H1 (cell line): ENCODE data around the gene NAV2. TPM values are rescaled to one million over a fixed set of nuclear protein-coding genes. Genes with fewer than 3 reads are reported as not detected.

ENCODE experiments used
- CTCF ChIA-PET: fragments of 300-600 bp; sonication (Branson Sonifier 250); formaldehyde crosslinking; loops from one replicate; lab custom pipeline; 2021; ENCODE audit not compliant: partially characterized antibody; lab: Charles Lee
- POLR2A ChIA-PET: fragments of 300-600 bp; sonication (Branson Sonifier 250); formaldehyde crosslinking; loops from one replicate; lab custom pipeline; 2021; ENCODE audit warnings: inconsistent platforms; ENCODE audit not compliant: partially characterized antibody; lab: Charles Lee
- DNase-seq, 2 experiments: peaks; one replicate each; pipeline versions ENCODE4 v3.0.0 to v3.0.0-alpha.2; 2010 to 2022; ENCODE audit warnings: low spot score in 2 of 2, low read depth in 1 of 2, mixed read lengths in 1 of 2
- FAIRE-seq: peaks from 2 replicates; lab custom pipeline; 2011; peaks lifted over from hg19 to GRCh38; lab: Jason Lieb, UNC
- H2AFZ ChIP-seq: 2 replicates; pipeline ENCODE4 v1.8.1; 2012; ENCODE audit warnings: low read length, inconsistent platforms
- H2AK5ac ChIP-seq: 2 replicates; pipeline ENCODE4 v1.6.1; 2013; ENCODE audit warnings: low read depth, low read length
- H2BK120ac ChIP-seq: replicated peaks from 2 replicates; pipeline ENCODE3; 2013; ENCODE audit warnings: low read depth, low read length, inconsistent platforms
- H2BK12ac ChIP-seq: 2 replicates; pipeline ENCODE4 v1.6.1; 2013; ENCODE audit warnings: low read depth, low read length
- H2BK15ac ChIP-seq: 2 replicates; pipeline ENCODE4 v1.6.1; 2013; ENCODE audit warnings: low read length
- H2BK20ac ChIP-seq: 2 replicates; pipeline ENCODE4 v1.6.1; 2013; ENCODE audit warnings: low read length
- H2BK5ac ChIP-seq: 2 replicates; pipeline ENCODE4 v1.6.1; 2013; ENCODE audit warnings: low read depth, low read length
- H3K14ac ChIP-seq: 2 replicates; pipeline ENCODE4 v1.6.1; 2013; ENCODE audit warnings: inconsistent platforms; ENCODE audit not compliant: insufficient read length
- H3K18ac ChIP-seq: 2 replicates; pipeline ENCODE4 v1.6.1; 2013; ENCODE audit warnings: low read length; ENCODE audit errors: extremely low read depth
- H3K23ac ChIP-seq: 2 replicates; pipeline ENCODE4 v1.6.1; 2013; ENCODE audit warnings: inconsistent platforms; ENCODE audit not compliant: insufficient read length
- H3K23me2 ChIP-seq: 2 replicates; pipeline ENCODE4 v1.6.1; 2013; ENCODE audit warnings: low read depth, low read length
- H3K27ac ChIP-seq: 2 replicates; pipeline ENCODE4 v1.6.1; 2011; ENCODE audit warnings: low read depth, low read length, inconsistent platforms
- H3K27me3 ChIP-seq, 4 experiments: replicated peaks in 1 of 4; 1 replicate in 1 of 4; 2 replicates in 3 of 4; pipeline versions ENCODE4 v1.6.1 to v1.8.1; 2011 to 2013; ENCODE audit warnings: low read length in 3 of 4, mild to moderate bottlenecking in 3 of 4, inconsistent platforms in 2 of 4, mixed read lengths in 2 of 4, moderate library complexity in 1 of 4; ENCODE audit not compliant: control insufficient read depth in 3 of 4, insufficient read depth in 3 of 4; ENCODE audit errors: extremely low read depth in 1 of 4
- H3K36me3 ChIP-seq, 4 experiments: 2 replicates each; pipeline versions ENCODE4 v1.6.1 to v1.8.1; 2011 to 2013; ENCODE audit warnings: mild to moderate bottlenecking in 4 of 4, low read length in 3 of 4, moderate library complexity in 2 of 4, control low read depth in 1 of 4, inconsistent platforms in 1 of 4; ENCODE audit not compliant: insufficient read depth in 4 of 4, control insufficient read depth in 2 of 4
- H3K4ac ChIP-seq: replicated peaks from 2 replicates; pipeline ENCODE3; 2013; ENCODE audit warnings: low read length, low read depth, mixed read lengths, inconsistent platforms; ENCODE audit not compliant: insufficient read length
- H3K4me1 ChIP-seq, 4 experiments: replicated peaks in 1 of 4; 1 replicate in 1 of 4; 2 replicates in 3 of 4; pipeline versions ENCODE4 v1.6.1 to v1.8.1; 2011 to 2013; ENCODE audit warnings: low read length in 3 of 4, inconsistent platforms in 2 of 4, mixed read lengths in 1 of 4; ENCODE audit not compliant: insufficient read depth in 4 of 4, control insufficient read depth in 3 of 4
- H3K4me2 ChIP-seq, 2 experiments: 2 replicates each; pipeline versions ENCODE4 v1.6.1 to v1.8.1; 2011 to 2013; ENCODE audit warnings: low read depth in 2 of 2, low read length in 2 of 2, control low read depth in 1 of 2, inconsistent platforms in 1 of 2, mild to moderate bottlenecking in 1 of 2; ENCODE audit not compliant: insufficient read depth in 1 of 2
- H3K4me3 ChIP-seq, 4 experiments: fragments of 200-600, 300-600 bp in 1 of 4; sonication (generic), shearing (Covaris generic), sonication (Bioruptor Twin) in 1 of 4; 2 replicates each; pipeline versions ENCODE4 v1.5.1 to v1.8.1; 2011 to 2016; ENCODE audit warnings: low read length in 4 of 4, low read depth in 3 of 4, control low read depth in 2 of 4, inconsistent platforms in 2 of 4, mild to moderate bottlenecking in 2 of 4, mixed read lengths in 1 of 4, moderate library complexity in 1 of 4; ENCODE audit not compliant: insufficient read depth in 2 of 4; ENCODE audit errors: extremely low read depth in 1 of 4
- H3K56ac ChIP-seq: replicated peaks from 2 replicates; pipeline ENCODE3; 2013; ENCODE audit warnings: low read depth, mild to moderate bottlenecking, mixed read lengths, low read length, inconsistent platforms; ENCODE audit not compliant: insufficient read length
- H3K79me1 ChIP-seq: 2 replicates; pipeline ENCODE4 v1.6.1; 2013; ENCODE audit warnings: low read depth, low read length, control low read depth
- H3K79me2 ChIP-seq, 2 experiments: 2 replicates each; pipeline versions ENCODE4 v1.6.1 to v1.8.1; 2012 to 2013; ENCODE audit warnings: low read length in 2 of 2, mild to moderate bottlenecking in 2 of 2, inconsistent platforms in 1 of 2; ENCODE audit not compliant: insufficient read depth in 2 of 2, control insufficient read depth in 1 of 2
- H3K9ac ChIP-seq, 4 experiments: replicated peaks in 1 of 4; 1 replicate in 1 of 4; 2 replicates in 3 of 4; pipeline versions ENCODE4 v1.6.1 to v1.8.1; 2011 to 2013; ENCODE audit warnings: low read depth in 3 of 4, low read length in 3 of 4, control low read depth in 2 of 4, mild to moderate bottlenecking in 2 of 4, moderate library complexity in 2 of 4, inconsistent platforms in 1 of 4; ENCODE audit errors: extremely low read depth in 1 of 4
- H3K9me3 ChIP-seq, 2 experiments: 2 replicates each; pipeline versions ENCODE4 v1.6.1 to v1.8.1; 2012 to 2013; ENCODE audit warnings: mild to moderate bottlenecking in 2 of 2, moderate library complexity in 2 of 2, control low read depth in 1 of 2, inconsistent platforms in 1 of 2, low read depth in 1 of 2, low read length in 1 of 2, mixed read lengths in 1 of 2; ENCODE audit not compliant: insufficient read depth in 2 of 2
- H4K20me1 ChIP-seq, 2 experiments: replicated peaks in 1 of 2; 2 replicates each; pipeline versions ENCODE3 to v1.8.1; 2011 to 2013; ENCODE audit warnings: inconsistent platforms in 2 of 2, low read length in 2 of 2, mild to moderate bottlenecking in 1 of 2; ENCODE audit not compliant: insufficient read depth in 2 of 2, control insufficient read depth in 1 of 2
- H4K5ac ChIP-seq: 2 replicates; pipeline ENCODE4 v1.6.1; 2013; ENCODE audit warnings: low read length, low read depth, mixed read lengths, inconsistent platforms; ENCODE audit not compliant: insufficient read length
- H4K8ac ChIP-seq: 2 replicates; pipeline ENCODE4 v1.8.0; 2013; ENCODE audit warnings: mild to moderate bottlenecking, moderate library complexity, low read length, inconsistent platforms; ENCODE audit not compliant: insufficient read depth; ENCODE audit errors: extremely low read depth
- H4K91ac ChIP-seq: replicated peaks from 2 replicates; pipeline ENCODE3; 2013; ENCODE audit warnings: low read length, mixed read lengths, inconsistent platforms; ENCODE audit not compliant: insufficient read length
- NANOG ChIP-seq: IDR thresholded peaks from 2 replicates; pipeline ENCODE4 v1.6.1; 2011; ENCODE audit warnings: low read length, low read depth, mild to moderate bottlenecking, inconsistent platforms; ENCODE audit not compliant: insufficient read depth, poor library complexity, severe bottlenecking
- RAD21 ChIP-seq, 2 experiments: IDR thresholded peaks in 1 of 2; conservative IDR thresholded peaks in 1 of 2; 2 replicates each; pipeline ENCODE4 v1.6.1; 2011; ENCODE audit warnings: low read depth in 2 of 2, low read length in 2 of 2, improper control_type of control experiment in 1 of 2, inconsistent platforms in 1 of 2, mild to moderate bottlenecking in 1 of 2, moderate library complexity in 1 of 2
- TEAD4 ChIP-seq: IDR thresholded peaks from 2 replicates; pipeline ENCODE4 v1.6.1; 2012; ENCODE audit warnings: low read depth, low read length, inconsistent platforms, mixed read lengths
- WGBS, 2 experiments: shearing (Covaris generic) in 1 of 2; methylation state at CpG; one replicate each; pipeline versions ENCODE4 v1.1.6 to v1.1.7; 2013 to 2015; ENCODE audit warnings: low lambda C conversion rate in 2 of 2, mixed read lengths in 2 of 2, inconsistent platforms in 1 of 2, low coverage in 1 of 2, missing lambda C conversion rate in 1 of 2; ENCODE audit not compliant: insufficient replicate concordance in 2 of 2, insufficient coverage in 1 of 2, insufficient read length in 1 of 2; ENCODE audit errors: extremely low coverage in 1 of 2, missing lambda C conversion rate in 1 of 2; 5-methylcytosine and 5-hydroxymethylcytosine counted together
- polyA plus RNA-seq, 7 experiments: library from polyadenylated mRNA; depleted of rRNA in 3 of 7; stranded (reverse) in 5 of 7; unstranded in 2 of 7; fragments of >200 nt in 5 of 7; fragments of 200-250 nt in 2 of 7; gene quantifications; 1 replicate in 5 of 7; 2 replicates in 1 of 7; 4 replicates in 1 of 7; pipeline versions ENCODE4 v1.2.1 to v1.2.3, GENCODE V29; 2011 to 2013; ENCODE audit warnings: missing spikeins in 2 of 7, mixed read lengths in 2 of 7
- total RNA-seq: library from RNA; stranded (reverse); fragmentation: NEBNext Ultra II Directional; extraction: Animal tissue kit (Norgen Biotek cat#: 25700); gene quantifications from 2 replicates; pipeline ENCODE4 v1.2.1, GENCODE V29; 2021

Gene NAV2
- total and polyA plus RNA-seq, 2 of the 8 experiments (the other 6 are each of a cell fraction or from before 2014, with no cell fraction given): 35.6 to 73.6 TPM

- no peaks in the 10 kb centered on the region for H3K79me2 ChIP-seq
- H3K27ac ChIP-seq: no peak overlapping the region
- H3K4me3 ChIP-seq: peak overlapping the region in 3 of 4 experiments; percentile 4 to 26 (median 11); a peak in 3 of 8 replicates
- no peak overlapping the region for H4K5ac ChIP-seq
- H4K20me1 ChIP-seq: peaks cover 2 to 3% of the 10 kb centered on the region in 2 experiments
- POLR2A ChIA-PET: interaction anchor here (0.6 to 3.3 kb wide), 11 partner anchors 9 to 149 kb away, joined by 3 to 16 read pairs (median 5); no protein-coding TSS in a partner anchor
- no peak overlapping the region for H3K56ac ChIP-seq
- H2BK20ac ChIP-seq: peak overlapping the region; percentile 82
- no peaks in the 10 kb centered on the region; the same call in 1 of the 2 replicates for H3K23me2 ChIP-seq
- H3K14ac ChIP-seq: no peak overlapping the region
- H3K79me1 ChIP-seq: no peaks in the 10 kb centered on the region; the same call in 1 of the 2 replicates
- no peaks in the 10 kb centered on the region for H3K9me3 ChIP-seq
- 0 out of 7 replicates have a peak overlapping the region, but pooled peaks of 1 of the 4 experiments have one; percentile 12 for H3K9ac ChIP-seq
- peak overlapping the region; percentile 9 for H2BK120ac ChIP-seq
- no peak for FAIRE-seq
- peak overlapping the region; percentile 73 for H3K18ac ChIP-seq
- no peaks in the 10 kb centered on the region for H3K27me3 ChIP-seq
- H2BK5ac ChIP-seq: peak overlapping the region; percentile 88; the same call in 1 of the 2 replicates
- peaks cover 23 to 72% (median 40%) of the 10 kb centered on the region in 4 experiments for H3K36me3 ChIP-seq
- H2BK12ac ChIP-seq: peak overlapping the region; percentile 91
- H4K8ac ChIP-seq: no peak overlapping the region
- no peak for DNase-seq
- TF ChIP-seq RAD21 (IDR thresholded peaks at IDR 0.05 in 1 of 2, conservative IDR thresholded peaks at IDR 0.05 in 1 of 2; ENCODE audit: low read depth in 2 of 2, low read length in 2 of 2) (0 out of 4 replicates have a peak, but pooled peaks of 1 of the 2 experiments have one; percentile 4), TEAD4 (peak; percentile 67), NANOG (no peak)
- TF ChIP-seq, all 59 proteins: peak for 2
- WGBS, 2 experiments: 47% methylated on average over 9 of the region's 9 CpGs; no CpG with 5 or more reads in 1 of the 2 experiments
- Histone ChIP-seq H2AK5ac (peak overlapping the region; percentile 76; the same call in 1 of the 2 replicates), H2AFZ (no peak overlapping the region), H3K4ac (peak overlapping the region; percentile 24), H2BK15ac (no peak overlapping the region), H3K23ac (no peak overlapping the region), H4K91ac (peak overlapping the region; percentile 63), H3K4me2 (peak overlapping the region; percentile 12 to 35; a peak in 3 of 4 replicates), H3K4me1 (peaks cover 13 to 24% (median 18%) of the 10 kb centered on the region in 4 experiments)
- CTCF ChIA-PET: interaction anchor here (0.6 to 12.6 kb wide), 14 partner anchors 9 to 358 kb away, joined by 3 to 99 read pairs (median 3); no protein-coding TSS in a partner anchor
These were observed 338.1 kb downstream of the NAV2 start for GRCh38 chr11:20050551-20051333.
